NCI-H146 treated with DMSO at 0.1 percent for 48 hours (cell line): Measurements from ENCODE around the gene DPP9.
"Not testable (repeated sequence)": the region's sequence is repeated elsewhere in the genome, so short reads cannot be mapped to it uniquely, and the experiment has no call there.

Source experiments
- DNase-seq: peaks from one replicate; lab custom pipeline; 2025; ENCODE audit not compliant: unreplicated experiment; lab: John Stamatoyannopoulos, UW

DPP9 gene

GRCh38 chr19:4742723-4743646 is 19.3 kb upstream of the DPP9 start:
- DNase-seq, result no peak

DNA sequence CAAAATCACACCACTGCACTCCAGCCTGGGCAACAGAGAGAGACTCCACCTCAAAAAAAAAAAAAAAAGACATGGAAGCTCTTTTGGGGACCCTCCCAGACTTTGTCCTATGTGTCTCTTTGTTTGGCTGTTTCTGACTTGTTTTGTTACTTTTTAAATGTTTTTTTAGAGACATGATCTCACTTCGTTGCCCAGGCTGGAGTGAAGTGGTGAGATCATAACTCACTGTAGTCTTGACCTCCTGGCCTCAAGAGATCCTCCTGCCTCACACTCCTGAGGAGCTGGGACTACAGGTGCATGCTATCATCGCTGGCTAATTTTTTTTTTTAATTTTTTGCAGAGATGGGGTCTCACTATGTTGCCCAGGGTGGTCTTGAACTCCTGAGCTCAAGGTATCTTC is 16.4 kb upstream of the DPP9 start:
- no peak for DNase-seq

DNA sequence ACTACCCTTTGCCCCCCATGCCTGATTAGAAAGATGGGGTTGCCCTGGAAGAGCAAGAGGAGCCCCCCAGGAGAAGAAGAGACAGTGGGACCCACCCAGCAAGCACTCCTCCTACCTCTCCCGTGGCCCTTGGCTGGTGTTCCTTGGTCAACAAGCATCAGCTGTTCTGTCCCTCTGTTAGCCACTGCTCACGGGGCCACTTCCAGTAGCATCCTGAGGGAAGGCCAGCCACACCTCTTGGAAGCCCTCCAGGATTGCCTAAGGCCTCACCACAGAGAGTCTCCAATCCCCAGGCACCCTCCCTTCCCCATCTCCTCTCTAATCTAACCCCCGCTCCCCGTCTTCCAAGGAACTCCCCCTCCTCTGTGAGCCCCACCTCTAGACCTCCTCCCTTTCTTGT is 15.1 kb upstream of the DPP9 start:
- no peak for DNase-seq

- peak; percentile 10 for DNase-seq
Observed at GRCh38 chr19:4737955-4738600, 14.4 kb upstream of the DPP9 start.

DNA sequence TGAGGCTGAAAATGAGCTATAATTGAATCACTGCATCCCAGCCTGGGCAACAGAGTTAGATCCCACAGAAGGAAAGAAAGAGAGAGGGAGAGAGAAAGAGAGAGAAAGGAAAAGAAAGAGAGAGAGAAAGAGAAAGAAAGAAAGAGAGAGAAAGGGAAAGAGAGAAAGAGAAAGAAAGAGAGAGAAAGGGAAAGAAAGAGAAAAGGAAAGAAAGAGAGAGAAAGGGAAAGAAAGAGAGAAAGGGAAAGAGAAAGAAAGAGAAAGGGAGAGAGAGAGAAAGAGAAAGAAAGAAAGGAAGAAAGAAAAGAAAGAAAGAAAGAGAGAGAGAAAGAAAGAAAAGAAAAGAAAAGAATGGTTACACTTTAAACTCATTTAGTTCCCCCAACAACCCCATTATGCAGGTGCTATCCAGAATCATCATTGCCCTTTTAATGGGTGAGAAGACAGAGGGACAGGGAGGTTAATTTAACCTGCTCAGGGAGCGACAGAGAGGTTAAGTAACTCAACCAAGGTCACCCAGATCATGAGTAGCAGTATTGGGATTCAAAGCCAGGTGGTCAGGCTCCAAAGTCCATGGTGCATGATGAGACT is 10.2 kb upstream of the DPP9 start:
- DNase-seq, result no peak

GRCh38 chr19:4732680-4733114 is 9.1 kb upstream of the DPP9 start:
- DNase-seq, result peak; percentile 46

GRCh38 chr19:4730740-4731171 is 7.1 kb upstream of the DPP9 start:
- DNase-seq, result no peak

DNA sequence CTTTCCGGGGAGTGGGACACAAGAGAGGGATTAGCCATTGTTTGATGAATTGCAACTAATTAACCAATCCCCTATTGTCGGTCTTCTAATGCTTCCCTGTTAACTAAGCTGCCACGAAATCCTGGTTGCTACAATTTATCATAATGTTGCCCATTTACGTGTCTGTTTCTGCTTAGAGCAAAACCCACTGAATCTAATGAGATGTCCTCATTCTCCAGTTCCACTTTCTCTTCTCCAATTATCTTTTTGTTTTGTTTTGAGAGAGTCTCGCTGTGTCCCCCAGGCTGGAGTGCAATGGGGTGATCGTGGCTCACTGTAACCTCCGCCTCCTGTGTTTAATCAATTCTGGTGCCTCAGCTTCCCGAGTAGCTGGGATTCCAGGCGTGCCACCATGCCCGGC is 5.2 kb upstream of the DPP9 start:
- no peak for DNase-seq

DNA sequence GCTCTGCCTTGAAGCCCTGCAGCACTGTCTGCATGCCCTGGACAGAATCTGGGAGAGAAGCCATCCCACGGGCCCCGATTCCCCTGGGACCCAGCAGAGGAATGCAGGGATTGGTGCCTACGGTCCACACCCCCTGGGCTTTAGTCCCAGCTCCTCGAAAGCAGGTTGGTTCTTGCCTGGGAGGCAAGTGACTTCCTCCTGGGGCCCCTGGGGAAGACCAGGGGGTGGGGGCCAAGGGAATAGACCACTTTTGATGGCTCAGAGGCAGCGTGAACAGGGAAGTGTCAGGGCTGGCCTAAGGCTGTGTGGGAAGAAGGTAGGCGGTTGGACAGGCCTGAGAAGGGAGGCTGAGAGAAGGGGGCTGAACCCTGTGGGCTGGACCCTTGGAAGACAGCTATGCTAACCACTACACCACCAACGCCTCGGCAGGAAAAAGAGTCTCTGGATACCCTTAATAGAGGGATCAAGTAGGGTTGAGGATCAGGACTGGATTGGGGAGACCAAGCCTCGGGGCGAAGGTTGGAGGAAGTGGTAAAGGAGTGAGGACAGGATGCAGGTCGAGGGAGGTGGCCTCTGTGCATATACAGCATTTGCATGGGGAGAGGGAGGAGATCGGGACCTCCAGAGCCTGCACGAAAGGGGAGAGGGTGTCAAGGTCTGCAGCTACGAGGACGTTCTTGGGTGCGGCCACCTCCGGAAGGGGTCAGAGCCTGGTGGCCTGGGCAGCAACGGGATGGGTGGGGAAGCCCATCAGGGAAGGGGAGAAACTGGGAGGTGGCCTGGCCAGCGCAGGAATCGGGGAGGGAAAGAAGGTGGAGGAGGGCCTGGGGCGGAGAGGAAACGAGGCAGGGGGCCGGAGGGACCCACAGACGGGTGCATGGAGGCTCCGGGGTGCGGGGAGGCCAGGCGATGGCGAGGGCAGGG is 709 bp downstream of the DPP9 start:
- no peak for DNase-seq

- DNase-seq, result no peak
Observed at GRCh38 chr19:4721196-4721595, 2.4 kb downstream of the DPP9 start.

- DNase-seq, result no peak
Observed at GRCh38 chr19:4720037-4720700, 3.5 kb downstream of the DPP9 start.

DNA sequence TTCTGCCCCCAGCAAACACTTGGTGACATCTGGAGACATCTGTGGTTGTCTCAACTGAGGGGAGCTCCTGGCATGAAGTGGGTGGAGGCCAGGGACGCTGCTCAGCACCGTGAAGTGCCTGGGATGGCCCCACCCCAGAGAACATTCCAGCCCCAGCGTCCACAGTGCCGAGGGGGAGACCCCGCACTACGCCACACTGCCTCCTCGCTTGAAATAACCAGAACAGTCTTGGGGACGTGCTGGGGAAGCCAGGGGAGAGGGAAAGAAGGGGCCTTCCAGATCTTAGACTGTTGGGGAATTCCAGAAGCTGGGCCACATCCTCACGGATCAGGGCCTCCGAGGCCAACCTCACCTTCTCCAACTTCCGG is 4.2 kb downstream of the DPP9 start:
- DNase-seq, result no peak

DNA sequence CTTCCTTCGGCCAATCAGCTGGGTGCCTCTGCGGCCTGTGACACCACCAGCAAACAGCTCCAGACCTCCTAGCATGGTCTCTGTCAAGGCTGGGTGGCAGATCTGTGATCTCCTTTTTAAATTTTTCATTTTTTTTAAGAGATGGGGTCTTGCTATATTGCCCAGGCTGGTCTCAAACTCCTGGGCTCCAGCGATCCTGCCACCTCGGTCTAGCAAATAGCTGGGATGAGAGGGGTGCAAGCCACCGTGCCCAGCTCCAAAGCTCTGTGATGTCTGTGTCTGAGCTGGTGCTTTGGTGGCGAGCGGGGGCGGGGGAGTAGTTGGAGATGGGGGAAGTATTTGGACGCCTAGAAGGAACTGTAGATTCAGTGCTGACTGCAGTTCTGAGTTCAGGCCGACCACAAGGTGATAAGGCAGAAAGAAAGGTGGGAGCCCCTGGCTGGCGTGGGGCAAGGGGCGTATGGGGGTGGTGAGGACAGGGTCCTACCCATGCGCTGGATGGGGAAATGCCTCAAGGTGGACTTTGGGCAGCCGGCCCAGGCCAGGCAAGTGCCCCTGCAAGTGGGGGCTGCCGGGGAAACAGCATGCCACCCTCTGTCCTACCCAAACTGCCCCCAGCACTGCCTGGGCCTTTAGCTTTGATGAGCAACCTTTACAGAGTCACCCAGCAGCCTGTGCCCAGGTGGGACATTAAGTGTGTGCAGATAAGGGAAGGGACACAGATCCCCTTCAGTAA is 5.5 kb downstream of the DPP9 start:
- no peak for DNase-seq

DNA sequence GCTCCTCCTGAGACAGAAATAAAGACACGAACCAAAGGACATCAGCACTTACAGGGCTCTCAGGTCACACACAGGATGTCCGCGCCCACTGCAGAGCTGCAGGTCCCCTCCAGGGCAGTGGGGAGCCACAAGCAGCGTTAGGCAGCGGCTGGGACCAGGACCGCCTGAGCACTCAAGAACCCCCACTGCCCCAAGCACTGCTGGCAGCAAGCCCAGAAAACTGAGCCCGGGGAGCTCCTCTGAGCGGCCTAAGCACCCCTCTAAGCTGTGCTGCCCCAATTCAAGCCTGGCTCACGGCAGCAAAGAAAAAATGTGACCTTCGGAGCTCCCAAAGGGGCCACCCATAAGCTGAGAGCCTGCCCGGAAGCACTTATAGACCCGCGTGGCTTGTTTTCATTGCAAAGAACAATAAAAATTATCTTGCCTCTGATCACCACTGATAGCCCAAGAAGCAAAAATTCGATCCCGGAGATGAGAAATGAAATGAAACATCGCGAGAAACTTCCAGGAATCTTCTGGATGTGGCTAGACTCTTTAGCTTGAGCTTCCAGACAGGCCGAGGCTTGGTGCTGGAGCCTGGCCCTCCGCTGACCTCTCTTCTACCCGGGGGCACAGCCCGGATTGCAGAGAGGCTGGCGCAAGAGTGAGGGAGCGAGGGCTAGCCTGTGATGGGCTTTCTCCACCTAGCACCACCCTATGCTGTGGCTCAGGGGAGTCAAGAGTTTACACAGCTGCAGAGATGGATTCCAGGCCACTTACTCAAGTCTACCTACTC is 6.3 kb downstream of the DPP9 start:
- no peak for DNase-seq

- DNase-seq, result no peak
Observed at GRCh38 chr19:4715529-4716221, 8.0 kb downstream of the DPP9 start.

DNA sequence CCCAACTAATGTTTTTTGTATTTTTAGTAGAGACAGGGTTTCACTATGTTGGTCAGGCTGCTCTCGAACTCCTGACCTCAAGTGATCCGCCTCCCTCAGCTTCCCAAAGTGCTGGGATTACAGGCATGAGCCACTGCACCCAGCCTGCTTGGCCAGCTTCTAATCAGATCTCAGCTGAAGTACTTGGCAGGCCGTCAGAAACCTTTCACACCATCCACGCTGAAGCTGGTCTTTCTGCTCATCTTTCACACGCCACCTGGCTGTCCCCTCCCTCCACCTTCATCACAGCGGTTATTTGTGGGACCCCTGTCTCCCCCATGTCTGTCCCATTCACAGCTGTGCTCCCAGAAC is 8.5 kb downstream of the DPP9 start:
- not testable (repeated sequence) for DNase-seq

DNA sequence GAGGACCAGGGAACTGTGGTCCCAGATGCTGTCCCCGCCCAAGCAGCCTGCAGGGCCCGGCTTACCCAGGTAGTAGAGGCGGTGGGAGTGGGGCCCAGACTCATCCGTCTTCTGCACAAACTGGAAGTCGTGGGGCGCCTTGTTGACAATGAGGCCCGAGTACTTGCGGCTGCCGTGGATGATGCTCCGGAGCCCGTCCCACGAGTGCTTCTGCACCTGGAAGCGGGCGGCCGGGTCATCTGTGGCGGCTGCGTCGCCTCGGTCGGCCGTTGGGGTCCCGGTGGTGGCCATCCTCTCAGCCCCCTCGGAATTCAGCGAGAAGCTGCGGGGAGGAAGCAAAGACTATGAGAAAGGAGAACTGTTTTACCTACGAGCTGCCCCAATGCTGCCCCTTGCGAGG is 9.6 kb downstream of the DPP9 start:
- no peak for DNase-seq

DNA sequence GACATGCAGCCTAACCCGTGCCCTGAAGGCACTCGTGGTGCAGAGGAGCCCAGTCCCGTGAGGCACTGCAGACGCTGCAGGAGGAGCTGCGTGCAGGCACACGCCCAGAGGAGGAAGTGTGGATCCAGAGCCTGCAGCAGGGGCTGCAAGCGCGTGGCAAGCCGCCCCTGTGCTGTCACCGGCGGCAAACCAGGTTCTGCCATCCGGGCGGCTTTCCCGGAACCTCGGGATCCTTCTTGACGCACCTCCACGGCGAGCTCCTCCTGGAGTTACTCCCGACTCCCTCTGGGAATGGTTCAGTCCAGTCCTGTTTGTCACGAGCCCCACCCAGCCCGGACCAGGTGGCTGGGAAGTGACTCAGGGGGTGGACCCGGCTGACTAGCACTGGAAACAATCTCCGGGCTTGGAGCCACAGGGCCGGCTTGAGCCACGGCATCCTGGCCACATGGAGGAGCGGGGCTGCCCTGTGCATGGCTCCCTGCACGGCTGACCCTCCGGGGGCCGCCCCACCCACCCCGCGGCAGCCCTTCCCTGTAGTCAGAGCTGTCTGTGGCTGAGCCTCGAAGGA is 10.2 kb downstream of the DPP9 start:
- DNase-seq, result no peak
